ENCODE measurements around the gene AOAH. TPM values are rescaled to one million over a fixed set of nuclear protein-coding genes. Genes with fewer than 3 reads are reported as not detected.

AOAH gene
- total and polyA plus RNA-seq, 2 of the 13 experiments (the other 11 are each of a cell fraction or from before 2014, with no cell fraction given): not detected

- TF ChIP-seq, protein P1, sequence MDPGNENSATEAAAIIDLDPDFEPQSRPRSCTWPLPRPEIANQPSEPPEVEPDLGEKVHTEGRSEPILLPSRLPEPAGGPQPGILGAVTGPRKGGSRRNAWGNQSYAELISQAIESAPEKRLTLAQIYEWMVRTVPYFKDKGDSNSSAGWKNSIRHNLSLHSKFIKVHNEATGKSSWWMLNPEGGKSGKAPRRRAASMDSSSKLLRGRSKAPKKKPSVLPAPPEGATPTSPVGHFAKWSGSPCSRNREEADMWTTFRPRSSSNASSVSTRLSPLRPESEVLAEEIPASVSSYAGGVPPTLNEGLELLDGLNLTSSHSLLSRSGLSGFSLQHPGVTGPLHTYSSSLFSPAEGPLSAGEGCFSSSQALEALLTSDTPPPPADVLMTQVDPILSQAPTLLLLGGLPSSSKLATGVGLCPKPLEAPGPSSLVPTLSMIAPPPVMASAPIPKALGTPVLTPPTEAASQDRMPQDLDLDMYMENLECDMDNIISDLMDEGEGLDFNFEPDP (CRISPR knock-in tag; conservative IDR thresholded peaks at IDR 0.05): no peak
- TF ChIP-seq PHF20 (CRISPR knock-in tag; IDR thresholded peaks at IDR 0.05) (no peak), KDM3A (CRISPR knock-in tag; IDR thresholded peaks at IDR 0.05; ENCODE audit: low read depth) (no peak), ZNF777 (CRISPR knock-in tag; IDR thresholded peaks at IDR 0.05) (no peak), SIN3A (IDR thresholded peaks at IDR 0.05; ENCODE audit: borderline replicate concordance, low read depth, low read length) (no peak), FOXM1 (CRISPR knock-in tag; IDR thresholded peaks at IDR 0.05) (no peak)
Observed at GRCh38 chr7:36600869-36601530, 123.3 kb downstream of the AOAH start (continued).

DNA sequence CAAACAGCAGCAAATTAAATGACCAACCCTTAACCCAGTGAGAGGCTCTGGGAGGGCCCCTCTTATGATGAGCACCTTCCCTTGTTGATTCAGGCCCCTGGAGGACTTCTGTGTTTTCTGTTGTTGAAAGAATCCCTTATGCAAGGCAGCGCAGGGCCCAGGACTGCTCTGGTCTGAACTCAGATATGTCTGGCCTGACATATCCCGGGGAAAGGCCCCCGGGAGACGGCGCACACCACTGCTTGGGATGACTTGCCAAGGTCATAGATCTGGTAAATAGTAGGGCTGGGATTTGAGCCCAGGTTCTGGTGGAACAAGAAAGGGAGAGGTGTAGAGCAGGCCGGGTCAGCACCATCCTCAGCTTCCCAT is 124.0 kb downstream of the AOAH start:
- no peak for DNase-seq (ENCODE audit: low spot score)
- Histone ChIP-seq H3K4me1 (ENCODE audit: insufficient read depth, low read length) (no peaks in the 10 kb centered on the region), H3K36me3 (replicated peaks in 1 of 2; ENCODE audit: control insufficient read depth in 1 of 2, insufficient read depth in 2 of 2, low read length in 2 of 2) (no peaks in the 10 kb centered on the region), H2AFZ (ENCODE audit: low read length) (no peak overlapping the region), H3K9ac (ENCODE audit: insufficient read depth, low read depth, low read length) (no peak overlapping the region), H3K4me3 (replicated peaks in 1 of 3; ENCODE audit: insufficient read depth in 1 of 3, low read depth in 2 of 3, low read length in 3 of 3) (no peak overlapping the region), H4K20me1 (ENCODE audit: insufficient read depth, low read length) (no peaks in the 10 kb centered on the region), H3K4me2 (ENCODE audit: low read depth, low read length) (no peak overlapping the region), H3K27me3 (ENCODE audit: control insufficient read depth in 1 of 2, insufficient read depth in 2 of 2, low read length in 2 of 2) (no peaks in the 10 kb centered on the region), H3K9me3 (ENCODE audit: low read length) (no peaks in the 10 kb centered on the region), H3K79me2 (ENCODE audit: insufficient read depth, low read length) (no peaks in the 10 kb centered on the region), H3K27ac (ENCODE audit: extremely low read length, insufficient read depth, low read length) (no peak overlapping the region)
- 45% methylated on average over 6 of the region's 6 CpGs for WGBS (ENCODE audit: low lambda C conversion rate)
- no peak for ATAC-seq
- POLR2A ChIA-PET: no interaction called here
- CTCF ChIA-PET (ENCODE audit: low intra/inter-chr PET ratio, low total read pairs): no interaction called here
- intact Hi-C loops (cut with micrococcal nuclease; ENCODE audit: unreplicated experiment): no loop called here
- FAIRE-seq: no peak
- BruUV-seq (replicated peaks): no TSS peak
- in situ Hi-C loops (cut with HindIII; ENCODE audit: extremely low pct_ligation_motif_present, low pct_unique_long_range_greater_than_20kb): no loop called here
- no peak for TF ChIP-seq MEF2D (CRISPR knock-in tag; IDR thresholded peaks at IDR 0.05)
- no peak for TF ChIP-seq ZNF747 (CRISPR knock-in tag; IDR thresholded peaks at IDR 0.05; ENCODE audit: borderline replicate concordance)
- TF ChIP-seq PHB2 (IDR thresholded peaks at IDR 0.05; ENCODE audit: partially characterized antibody): no peak
- no peak for TF ChIP-seq GTF2F1 (IDR thresholded peaks at IDR 0.05; ENCODE audit: low read length)
- no peak for TF ChIP-seq ZNF124 (CRISPR knock-in tag; IDR thresholded peaks at IDR 0.05)
- TF ChIP-seq, protein P2, sequence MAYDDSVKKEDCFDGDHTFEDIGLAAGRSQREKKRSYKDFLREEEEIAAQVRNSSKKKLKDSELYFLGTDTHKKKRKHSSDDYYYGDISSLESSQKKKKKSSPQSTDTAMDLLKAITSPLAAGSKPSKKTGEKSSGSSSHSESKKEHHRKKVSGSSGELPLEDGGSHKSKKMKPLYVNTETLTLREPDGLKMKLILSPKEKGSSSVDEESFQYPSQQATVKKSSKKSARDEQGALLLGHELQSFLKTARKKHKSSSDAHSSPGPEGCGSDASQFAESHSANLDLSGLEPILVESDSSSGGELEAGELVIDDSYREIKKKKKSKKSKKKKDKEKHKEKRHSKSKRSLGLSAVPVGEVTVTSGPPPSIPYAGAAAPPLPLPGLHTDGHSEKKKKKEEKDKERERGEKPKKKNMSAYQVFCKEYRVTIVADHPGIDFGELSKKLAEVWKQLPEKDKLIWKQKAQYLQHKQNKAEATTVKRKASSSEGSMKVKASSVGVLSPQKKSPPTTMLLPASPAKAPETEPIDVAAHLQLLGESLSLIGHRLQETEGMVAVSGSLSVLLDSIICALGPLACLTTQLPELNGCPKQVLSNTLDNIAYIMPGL (CRISPR knock-in tag; IDR thresholded peaks at IDR 0.05; ENCODE audit: borderline replicate concordance in 1 of 2, low read depth in 1 of 2): no peak
- TF ChIP-seq MTA1 (CRISPR knock-in tag; IDR thresholded peaks at IDR 0.05; ENCODE audit: borderline replicate concordance): no peak
- no peak for TF ChIP-seq ZNF232 (CRISPR knock-in tag; IDR thresholded peaks at IDR 0.05; ENCODE audit: borderline replicate concordance)
- no peak for TF ChIP-seq ZNF3 (CRISPR knock-in tag; IDR thresholded peaks at IDR 0.05)
- no peak for TF ChIP-seq ZNF850 (CRISPR knock-in tag; conservative IDR thresholded peaks at IDR 0.05)
- TF ChIP-seq CSRNP1 (CRISPR knock-in tag; IDR thresholded peaks at IDR 0.05): no peak
- TF ChIP-seq ZNF180 (CRISPR knock-in tag; IDR thresholded peaks at IDR 0.05; ENCODE audit: borderline replicate concordance, low read depth): no peak
- no peak for TF ChIP-seq ZMYM4 (CRISPR knock-in tag; IDR thresholded peaks at IDR 0.05)
- TF ChIP-seq, protein P3, sequence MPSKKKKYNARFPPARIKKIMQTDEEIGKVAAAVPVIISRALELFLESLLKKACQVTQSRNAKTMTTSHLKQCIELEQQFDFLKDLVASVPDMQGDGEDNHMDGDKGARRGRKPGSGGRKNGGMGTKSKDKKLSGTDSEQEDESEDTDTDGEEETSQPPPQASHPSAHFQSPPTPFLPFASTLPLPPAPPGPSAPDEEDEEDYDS (CRISPR knock-in tag; IDR thresholded peaks at IDR 0.05): no peak

Measured in HepG2 (cell line).